Left lobe of liver (tissue), 2 donors: ENCODE data around the gene ETV7. TPM values are rescaled to one million over a fixed set of nuclear protein-coding genes. Genes with fewer than 3 reads are reported as not detected.

ENCODE experiments used
- ATAC-seq: fragments of 200-7000 bp; cut with Tn5 transposase; one replicate; pipeline ENCODE4 v1.9.1; 2020; ENCODE audit warnings: mild to moderate bottlenecking, moderate library complexity
- DNase-seq: peaks from one replicate; pipeline ENCODE4 v3.0.0-alpha.2; 2020; ENCODE audit warnings: low spot score
- total RNA-seq: library from RNA; stranded (reverse); gene quantifications from one replicate; pipeline ENCODE4 v1.2.1, GENCODE V29; 2021
- donor health status: DM: no; HTN: no; CAD: no; lungs with moderate emphysema.
- donor health status: DM: no; HTN: yes; CAD: no.

The ETV7 gene
- total RNA-seq, 1 donor from 2014 or later = 0.13 TPM

GRCh38 chr6:36327226-36327918, 60.1 kb downstream of the ETV7 start:
- no peak for ATAC-seq

GRCh38 chr6:36326356-36326995, 61.0 kb downstream of the ETV7 start:
- ATAC-seq (no peak), DNase-seq (no peak)

More at GRCh38 chr6:36327226-36327918, 60.1 kb downstream of the ETV7 start:
- DNase-seq = no peak

- ATAC-seq = no peak
- DNase-seq = no peak
Measured at GRCh38 chr6:36324715-36325114, 62.8 kb downstream of the ETV7 start.

GRCh38 chr6:36324191-36324590, 63.3 kb downstream of the ETV7 start:
- DNase-seq (no peak), ATAC-seq (no peak)

- ATAC-seq (no peak), DNase-seq (no peak)
Measured at GRCh38 chr6:36323062-36323461, 64.4 kb downstream of the ETV7 start.

DNA sequence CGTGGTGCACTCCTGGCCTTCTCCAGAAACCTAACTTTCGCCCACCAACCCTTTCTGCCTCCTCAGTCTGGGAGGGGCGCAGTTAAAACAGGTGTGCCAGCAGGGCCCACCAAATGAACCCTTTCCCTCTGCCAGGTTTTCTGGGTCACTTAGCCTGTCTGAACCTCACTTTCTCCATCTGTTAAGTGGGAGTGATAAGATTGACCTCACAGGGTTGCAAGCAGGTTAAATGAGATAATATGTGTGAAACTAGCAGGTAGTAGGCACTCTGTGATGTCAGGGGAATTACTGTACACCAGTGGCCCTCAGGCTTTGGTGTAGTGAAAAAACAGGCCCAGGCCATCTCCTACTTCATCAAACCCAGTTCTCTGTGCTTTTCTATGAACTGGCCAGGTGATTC, 64.9 kb downstream of the ETV7 start:
- ATAC-seq (no peak), DNase-seq (no peak)

DNA sequence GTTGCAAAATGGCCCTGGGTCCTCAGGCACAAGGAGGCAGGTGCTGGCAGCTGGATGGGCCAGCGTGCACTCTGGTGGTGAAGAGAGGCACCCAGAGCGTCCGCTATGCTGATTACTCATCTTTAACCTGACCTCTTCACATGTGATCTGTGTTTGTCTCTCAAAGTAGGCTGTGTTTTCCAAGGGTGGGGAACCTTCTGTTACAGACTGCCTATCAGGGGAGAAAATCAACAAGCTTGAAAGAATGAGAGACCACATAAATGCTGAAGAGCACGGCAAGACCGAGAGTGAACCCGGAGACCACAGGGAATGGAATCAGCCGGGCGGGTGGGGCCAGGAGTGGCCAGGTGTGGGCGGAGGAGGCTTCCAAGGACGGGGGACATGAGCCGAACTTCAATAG, 67.0 kb downstream of the ETV7 start:
- no peak for ATAC-seq
- DNase-seq = no peak

- DNase-seq = no peak
- ATAC-seq = no peak
Measured at GRCh38 chr6:36319821-36320220, 67.6 kb downstream of the ETV7 start.

GRCh38 chr6:36319436-36319762, 68.1 kb downstream of the ETV7 start:
- ATAC-seq (no peak), DNase-seq (no peak)

GRCh38 chr6:36318690-36319435, 68.6 kb downstream of the ETV7 start:
- DNase-seq = no peak
- ATAC-seq = peak; percentile 78

GRCh38 chr6:36317623-36318022, 69.8 kb downstream of the ETV7 start:
- DNase-seq (no peak), ATAC-seq (no peak)

Other genes with a start within 250 kb of the ETV7 start
- 18.4 TPM for gene BRPF3, start 190.9 kb downstream of the ETV7 start, total RNA-seq
- not detected for gene PNPLA1, start 117.6 kb downstream of the ETV7 start, total RNA-seq
- gene BNIP5, start 50.8 kb downstream of the ETV7 start, total RNA-seq = not detected
- gene PXT1, start 55.2 kb upstream of the ETV7 start, total RNA-seq = 0.10 TPM
- 28.5 TPM for gene KCTD20, start 55.3 kb upstream of the ETV7 start, total RNA-seq
- gene STK38, start 159.8 kb upstream of the ETV7 start, total RNA-seq = 13.5 TPM
- gene SRSF3, start 206.7 kb upstream of the ETV7 start, total RNA-seq = 58.7 TPM